ELF-1 (cell line): ENCODE data around the gene HADHA.
"Not testable (repeated sequence)": the region's sequence is repeated elsewhere in the genome, so short reads cannot be mapped to it uniquely, and the experiment has no call there.

Experiments used
- DNase-seq: peaks from one replicate; pipeline ENCODE4 v3.0.0-alpha.2; 2016; ENCODE audit warnings: low read depth, low spot score

Gene HADHA

DNA sequence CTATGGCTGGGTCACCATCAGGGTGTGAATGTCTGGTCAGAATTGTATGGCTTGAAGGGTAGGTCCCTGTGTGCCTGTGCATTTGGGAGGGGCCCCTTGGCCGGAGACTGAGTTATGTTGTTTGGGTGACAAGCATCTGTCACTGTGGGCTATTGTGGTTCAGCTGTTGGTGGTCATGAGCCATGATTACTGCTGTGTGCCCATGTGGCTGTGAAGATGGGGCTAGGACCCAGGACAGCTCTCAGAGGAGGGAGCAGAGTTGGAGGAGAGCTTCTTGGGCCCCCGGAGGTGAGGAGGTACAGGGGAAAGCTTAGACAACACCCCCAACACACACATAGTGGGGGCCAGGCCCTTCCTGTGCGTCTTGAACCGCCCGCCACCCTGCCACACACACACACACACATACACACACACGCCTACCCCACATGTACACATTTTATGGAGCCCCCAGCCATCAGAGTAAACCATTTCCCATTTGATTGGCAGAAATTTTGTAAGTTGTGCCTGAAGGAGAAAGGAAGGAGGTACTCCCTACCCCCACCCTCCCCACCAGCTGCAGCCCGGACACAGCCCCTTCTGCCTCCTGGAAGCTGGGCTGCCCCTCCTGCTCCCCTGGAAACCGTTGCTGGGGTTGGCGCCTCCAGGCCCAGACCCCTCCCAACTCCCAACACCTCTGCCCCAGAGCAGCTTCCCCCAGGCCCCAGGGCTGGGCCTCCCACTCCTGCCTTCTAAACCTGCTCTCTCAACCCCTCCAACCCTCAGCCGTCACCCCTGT, 69.6 kb downstream of the HADHA start:
- DNase-seq, result no peak

DNA sequence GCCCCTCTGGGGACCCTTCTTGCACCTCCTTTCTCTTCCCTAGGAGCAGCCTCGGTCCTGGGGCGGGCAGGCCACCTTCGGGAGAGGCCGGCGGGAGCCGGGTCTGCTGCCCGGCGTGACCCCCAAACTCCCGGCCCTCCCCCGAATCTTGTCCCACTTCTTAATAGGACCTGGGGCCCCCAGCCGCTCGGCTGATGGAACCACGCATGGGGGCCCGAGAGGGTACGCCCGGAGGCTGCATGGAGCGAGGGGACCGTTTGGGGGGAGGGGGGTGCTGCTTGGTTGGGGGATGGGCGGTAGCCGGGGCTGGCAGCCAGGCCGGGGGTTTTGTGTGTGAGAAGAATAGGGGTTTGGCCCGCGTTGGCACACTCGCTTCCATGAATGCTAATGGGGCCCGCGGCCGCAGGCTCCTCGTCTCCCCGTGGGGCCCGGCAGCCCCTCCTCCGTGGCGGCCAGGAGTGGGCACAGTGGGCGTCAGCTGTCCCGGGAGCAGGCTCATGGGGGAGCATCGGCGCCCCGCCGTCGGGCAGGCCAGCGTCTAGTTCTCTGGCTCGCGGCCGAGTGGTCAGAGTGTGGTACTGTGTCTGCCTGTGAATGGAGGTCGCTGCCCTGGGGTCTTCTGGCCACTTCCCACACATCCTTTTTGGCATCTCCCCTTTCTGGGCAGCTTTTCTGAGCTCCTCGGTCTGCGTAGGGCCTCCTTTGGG, 70.5 kb downstream of the HADHA start:
- DNase-seq, result no peak

DNA sequence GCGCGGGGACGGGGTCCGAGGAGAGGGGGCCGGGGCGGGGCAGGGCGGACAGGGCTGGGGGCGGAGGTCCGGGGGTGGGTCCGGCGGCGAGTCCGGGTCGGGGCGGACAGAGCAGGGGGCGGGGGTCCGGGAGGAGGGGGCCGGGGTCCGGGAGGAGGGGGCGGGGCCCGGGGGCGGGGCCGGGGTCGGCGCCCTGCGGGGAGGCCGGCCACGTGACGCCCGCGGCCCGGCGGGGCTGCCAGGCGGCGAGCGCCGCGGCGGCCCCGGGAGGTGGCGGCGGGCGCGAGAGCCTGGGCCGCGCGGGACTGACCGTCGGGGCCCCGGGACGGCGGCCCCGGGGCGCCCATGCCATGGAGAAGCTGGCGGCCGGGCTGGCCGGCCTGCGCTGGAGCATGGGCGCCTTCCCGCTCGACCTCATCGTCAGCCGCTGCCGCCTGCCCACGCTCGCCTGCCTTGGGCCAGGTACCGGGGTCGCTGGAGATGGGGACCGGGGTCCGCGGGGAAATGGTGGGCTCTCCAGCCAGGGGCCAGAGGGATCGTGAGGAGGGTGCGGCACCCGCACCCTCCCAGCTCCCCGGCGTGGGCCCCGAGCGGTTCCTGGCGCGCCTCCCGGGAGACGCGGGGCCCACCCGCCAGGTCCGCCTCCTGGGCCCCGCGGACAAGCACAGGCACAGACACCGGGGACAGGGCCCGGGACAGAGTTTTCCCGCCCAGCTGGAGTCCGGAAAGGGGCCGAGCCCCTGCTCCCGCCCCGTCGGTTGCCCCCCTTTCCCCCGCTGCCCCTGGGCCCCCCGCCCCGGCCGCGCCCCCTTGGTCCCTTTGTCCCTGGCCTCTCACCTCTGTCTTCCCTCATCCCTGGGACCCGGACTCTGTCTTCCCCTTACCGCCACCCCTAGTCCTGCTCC, 71.3 kb downstream of the HADHA start, which contains the start of gene GAREM2:
GAREM2 (plus strand) TSS at position 218 of the 905 bp plus-strand sequence; CDS start at position 351, 133 bp downstream.
- no peak for DNase-seq

DNA sequence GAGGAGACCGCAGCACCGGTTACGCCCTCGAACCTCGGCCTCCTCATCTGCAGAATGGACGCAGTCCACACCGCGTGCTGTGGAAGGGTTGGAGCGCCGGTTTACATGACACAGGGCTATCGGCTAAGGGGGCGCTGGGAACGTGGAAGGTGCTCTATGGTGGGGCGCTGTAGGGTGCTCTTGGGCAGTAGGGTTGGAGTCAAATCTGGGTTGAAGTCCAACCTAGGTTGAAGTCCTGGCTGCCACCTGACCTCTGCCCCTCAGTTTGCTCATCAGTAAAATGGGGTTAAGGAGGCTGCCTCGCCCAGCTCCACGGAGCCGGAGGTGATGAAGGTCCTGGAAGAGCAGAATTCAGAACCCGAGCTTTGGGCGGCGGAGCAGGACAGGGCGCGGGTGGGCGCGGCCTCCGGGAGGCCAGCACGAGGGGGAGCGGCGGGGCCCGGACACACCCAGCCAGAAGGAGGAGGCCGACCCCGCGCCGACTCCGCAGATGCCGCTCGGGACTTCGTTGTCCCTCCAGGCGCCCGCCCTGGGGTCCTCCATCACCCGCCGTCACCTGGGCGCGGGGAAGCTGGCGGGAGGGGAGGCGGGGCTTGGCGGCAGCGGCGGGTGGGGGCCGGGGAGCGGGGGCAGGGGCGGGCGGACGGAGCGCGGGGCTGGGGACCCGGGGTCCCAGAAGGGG, 72.1 kb downstream of the HADHA start:
- DNase-seq, result peak; percentile 55

DNA sequence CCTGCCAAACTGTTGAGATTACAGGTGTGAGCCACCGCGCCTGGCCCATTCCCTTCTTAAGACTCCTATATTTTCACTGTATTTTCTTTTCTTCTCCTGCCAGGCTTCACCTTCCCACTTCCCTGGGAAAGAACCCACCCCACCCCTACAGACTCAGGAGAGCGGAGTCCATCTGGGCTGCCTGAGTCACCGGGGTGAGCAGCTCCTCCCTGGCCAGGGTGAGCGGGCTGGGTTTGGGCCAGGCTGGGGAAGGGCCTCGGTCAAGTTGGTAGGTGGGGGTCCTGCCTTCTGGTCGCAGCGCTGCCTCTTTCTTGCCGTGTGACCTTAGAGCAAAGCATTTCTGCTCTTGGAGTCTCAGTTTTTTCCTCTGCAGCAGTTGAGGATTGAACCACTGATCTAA, 73.6 kb downstream of the HADHA start:
- no peak for DNase-seq

DNA sequence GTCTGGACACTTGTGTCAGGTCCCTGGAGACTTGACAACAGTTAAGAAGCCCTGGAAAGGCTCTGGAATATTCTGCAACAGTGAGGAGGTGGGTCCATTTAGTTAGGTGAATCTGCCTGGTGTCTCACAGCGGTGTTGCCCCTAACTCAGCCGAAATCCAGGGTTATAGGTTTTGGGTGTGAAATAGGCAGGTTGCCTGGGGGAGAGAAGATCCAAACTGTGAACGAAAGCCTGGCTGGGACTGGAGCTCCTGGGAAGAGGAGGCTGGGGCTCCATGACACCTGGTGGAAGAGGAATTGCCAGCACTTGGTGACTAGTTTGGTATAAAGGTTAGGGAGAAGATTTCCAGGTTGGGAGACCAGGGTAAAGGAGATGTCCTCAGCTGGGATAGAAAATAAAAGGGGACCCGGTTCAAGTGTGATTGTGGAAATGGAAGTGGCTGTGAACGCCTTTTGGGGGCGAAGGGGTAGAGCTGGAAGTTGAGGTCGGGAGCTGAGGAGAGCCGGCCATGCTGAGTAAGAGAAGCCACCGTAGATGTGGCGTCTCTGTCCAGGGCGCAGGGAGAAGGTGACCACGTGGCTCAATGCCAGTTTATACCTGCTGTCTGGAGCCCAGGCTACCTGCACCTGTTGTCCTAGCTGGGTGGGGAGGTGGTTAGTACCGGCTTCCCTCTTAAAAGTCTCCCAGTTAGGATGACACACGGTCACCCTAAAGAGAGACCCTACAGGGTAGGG, 74.6 kb downstream of the HADHA start:
- DNase-seq, result no peak

DNA sequence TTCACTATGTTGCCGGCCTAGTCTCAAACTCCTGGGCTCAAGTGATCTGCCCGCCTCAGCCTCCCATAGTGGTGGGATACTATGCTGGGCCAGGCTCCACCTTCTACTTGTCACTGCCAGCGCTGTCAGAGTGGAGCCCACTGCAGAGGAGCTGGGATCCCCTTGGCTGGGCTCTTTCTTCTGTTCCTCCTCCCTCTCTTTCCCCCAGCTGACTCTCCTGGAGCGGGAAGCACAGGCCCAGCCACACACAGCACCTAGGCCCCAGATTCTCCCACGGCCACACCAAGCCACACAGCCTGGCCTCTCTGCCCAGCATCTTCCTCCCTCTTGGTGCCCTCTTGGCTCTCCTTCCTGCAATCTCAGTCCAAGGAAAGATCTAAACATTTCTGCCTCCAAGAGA, 75.2 kb downstream of the HADHA start:
- no peak for DNase-seq

DNA sequence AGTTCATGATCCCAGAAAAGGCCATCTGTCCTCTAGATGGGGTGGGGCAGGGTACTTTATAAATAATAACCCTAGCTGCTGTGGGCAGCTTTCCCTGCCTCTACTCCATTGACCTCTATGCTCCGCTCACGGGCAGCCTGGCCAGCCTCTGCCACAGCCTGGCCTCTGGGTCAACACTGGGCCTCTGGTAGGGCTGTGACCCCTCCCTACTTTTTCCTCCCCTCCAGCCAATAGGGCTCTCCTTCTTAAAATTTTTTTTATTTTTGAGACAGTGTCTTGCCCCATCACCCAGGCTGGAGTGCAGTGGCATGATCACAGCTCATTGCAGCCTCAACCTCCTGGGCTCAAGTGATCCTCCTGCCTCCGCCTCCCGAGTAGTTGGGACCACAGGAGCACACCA, 75.6 kb downstream of the HADHA start:
- no peak for DNase-seq

DNA sequence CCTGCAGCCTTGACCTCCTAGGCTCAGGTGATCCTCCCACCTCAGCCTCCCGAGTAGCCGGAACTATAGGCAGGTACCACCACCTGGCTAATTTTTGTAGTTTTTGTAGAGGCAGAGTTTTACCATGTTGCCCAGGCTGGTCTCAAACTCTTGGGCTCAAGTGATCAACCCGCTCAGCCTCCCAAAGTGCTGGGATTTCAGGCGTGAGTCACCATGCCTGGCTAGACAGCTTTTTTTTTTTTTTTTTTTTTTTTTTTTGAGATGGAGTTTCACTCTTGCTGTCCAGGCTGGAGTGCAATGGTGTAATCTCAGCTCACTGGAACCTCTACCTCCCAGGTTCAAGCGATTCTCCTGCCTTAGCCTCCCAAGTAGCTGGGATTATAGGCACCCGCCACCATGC, 77.9 kb downstream of the HADHA start:
- DNase-seq, result not testable (repeated sequence)

DNA sequence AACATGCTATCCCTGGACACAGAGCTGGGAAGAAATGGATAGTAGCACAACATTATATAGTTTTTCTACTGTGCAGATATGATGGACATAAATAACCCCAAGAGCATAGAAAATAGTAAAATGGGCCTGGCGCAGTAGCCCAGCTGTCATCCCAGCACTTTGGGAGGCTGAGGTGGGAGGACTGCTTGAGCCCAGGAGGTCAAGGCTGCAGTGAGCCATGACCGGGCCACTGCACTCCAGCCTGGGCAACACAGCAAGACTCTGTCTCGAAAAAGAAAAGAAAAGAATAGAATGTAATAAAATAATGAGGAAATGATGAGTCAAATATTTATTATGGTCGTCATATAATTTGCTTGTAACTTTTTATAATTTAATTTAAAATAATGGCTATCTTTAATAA, 79.0 kb downstream of the HADHA start:
- DNase-seq, result no peak

DNA sequence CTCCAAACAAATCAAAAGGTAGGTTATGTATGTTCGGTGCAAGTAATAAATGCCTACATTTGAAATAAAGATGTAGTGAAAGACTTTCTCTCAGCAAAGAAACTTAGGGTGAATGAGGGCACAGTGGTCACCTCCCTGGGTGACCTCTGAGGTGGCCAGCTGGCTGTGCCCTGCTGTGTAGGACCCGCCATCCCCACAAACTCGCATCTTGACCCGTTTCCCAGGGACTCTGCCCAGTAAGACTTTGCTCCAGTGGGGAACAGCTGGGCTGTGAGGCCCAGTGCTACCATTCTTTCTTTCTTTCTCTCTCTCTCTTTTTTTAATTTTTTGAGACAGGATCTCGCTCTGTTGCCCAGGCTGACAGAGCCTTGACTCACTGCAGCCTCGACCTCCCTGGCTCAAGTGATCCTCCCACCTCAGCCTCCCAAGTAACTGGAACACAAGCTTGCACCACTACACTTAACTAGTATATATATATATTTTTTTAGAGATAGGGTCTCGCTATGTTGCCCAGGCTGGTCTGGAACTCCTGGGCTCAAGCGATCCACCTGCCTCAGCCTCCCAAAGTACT, 79.7 kb downstream of the HADHA start:
- DNase-seq, result no peak

DNA sequence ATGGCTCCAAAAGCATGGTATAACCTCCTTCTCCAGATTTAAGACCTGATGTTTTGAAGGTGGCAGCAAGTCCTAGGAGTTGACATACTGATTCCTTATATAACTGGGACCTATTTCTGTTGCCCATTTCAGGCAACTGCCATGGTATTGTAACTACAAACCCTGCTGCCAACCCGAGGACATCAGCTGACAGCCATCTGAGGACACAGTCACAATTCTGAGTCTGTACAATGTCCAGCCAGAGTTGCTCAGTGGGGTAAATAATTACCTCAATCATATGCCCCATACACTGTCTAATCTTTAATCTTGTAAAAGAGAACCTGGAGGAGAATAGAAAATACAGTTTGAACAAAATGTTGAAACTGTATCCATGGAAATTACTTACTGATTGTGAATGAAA, 80.2 kb downstream of the HADHA start:
- no peak for DNase-seq

DNA sequence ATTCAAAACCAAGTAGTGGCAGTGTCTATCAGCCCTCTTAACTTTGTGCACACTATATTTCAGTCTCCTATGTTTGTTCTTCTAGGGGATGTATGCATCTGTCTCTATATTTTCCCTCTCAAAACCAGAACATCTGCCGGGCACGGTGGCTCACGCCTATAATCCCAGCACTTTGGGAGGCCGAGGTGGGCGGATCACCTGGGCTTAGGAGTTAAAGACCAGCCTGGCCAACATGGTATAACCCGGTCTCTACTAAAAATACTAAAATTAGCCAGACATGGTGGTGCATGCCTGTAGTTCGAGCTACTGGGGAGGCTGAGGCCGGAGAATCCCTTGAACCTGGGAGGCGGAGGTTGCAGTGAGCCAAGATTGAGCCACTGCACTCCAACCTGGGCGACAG, 81.5 kb downstream of the HADHA start:
- no peak for DNase-seq

DNA sequence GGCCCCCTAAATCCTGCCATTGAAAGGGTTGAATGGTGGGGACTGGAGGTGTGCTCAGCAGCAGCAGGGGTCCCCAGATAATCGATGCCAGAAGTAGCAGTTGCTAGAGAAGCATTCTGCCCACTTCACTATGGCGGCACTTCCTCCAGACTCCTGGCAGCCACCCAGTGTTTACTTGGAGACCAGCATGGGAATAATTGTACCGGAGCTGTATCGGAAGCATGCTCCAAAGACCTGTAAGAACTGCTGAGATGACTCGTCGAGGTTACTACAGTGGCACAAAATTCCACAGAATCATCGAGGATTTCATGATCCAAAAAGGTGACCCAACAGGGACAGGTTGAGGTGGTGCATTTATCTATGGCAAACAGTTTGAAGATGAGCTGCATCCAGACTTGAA, 82.5 kb downstream of the HADHA start:
- DNase-seq, result no peak

DNA sequence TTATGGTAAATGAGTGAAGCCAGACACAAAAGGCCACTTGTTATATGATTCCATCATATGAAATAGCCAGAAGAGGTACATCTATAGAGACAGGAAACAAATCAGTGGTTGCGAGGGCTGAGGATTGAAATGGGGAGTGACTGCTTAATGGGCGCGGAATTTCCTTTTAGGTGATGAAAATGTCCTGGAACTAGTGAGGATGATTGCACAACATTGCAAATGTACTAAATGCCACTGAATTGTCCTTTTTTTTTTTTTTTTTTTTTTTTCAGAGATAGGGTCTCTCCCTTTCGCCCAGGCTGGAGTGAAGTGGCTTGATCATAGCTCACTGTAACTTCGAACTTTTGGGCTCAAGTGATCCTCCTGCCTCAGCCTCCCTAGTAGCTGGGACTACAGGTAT, 86.9 kb downstream of the HADHA start:
- DNase-seq, result no peak

DNA sequence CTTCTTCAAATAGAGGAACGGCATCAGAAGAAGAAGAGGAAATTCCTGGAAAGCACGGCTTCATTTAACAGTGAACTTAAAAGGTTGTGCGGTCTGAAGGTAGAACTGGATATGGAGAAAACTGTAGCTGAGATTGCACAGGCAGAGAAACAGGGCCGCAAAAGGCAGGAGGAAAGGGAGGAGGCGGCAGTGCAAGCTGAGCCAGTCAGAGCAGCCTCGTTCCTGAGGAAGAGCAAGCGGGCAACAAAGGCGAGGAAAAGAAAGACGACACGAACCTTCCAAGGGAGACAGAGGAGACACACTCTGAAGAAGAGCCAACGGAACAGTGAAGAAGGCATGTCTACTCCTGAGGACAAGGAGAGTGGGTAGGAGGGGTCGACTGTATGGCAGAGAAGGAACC, 94.2 kb downstream of the HADHA start:
- DNase-seq, result no peak

DNA sequence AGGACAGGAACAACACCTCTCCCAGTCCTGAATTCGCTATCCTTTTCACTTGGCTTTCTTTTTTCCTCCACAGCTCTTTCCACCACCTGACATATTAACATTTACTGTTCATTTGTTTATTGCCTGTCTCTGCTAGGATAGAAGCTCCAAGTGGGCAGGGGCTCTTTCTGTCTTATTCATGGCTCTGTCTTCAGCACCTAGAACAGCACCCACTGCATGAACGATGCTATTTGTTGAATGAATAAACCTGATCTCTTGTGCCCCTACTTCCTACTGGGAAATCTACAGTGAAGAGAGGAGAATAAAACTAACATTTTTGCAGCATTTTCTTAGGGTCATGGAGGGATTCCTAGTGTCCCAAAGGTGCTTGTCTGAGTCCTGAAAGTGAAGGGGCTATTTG, 95.9 kb downstream of the HADHA start:
- no peak for DNase-seq

DNA sequence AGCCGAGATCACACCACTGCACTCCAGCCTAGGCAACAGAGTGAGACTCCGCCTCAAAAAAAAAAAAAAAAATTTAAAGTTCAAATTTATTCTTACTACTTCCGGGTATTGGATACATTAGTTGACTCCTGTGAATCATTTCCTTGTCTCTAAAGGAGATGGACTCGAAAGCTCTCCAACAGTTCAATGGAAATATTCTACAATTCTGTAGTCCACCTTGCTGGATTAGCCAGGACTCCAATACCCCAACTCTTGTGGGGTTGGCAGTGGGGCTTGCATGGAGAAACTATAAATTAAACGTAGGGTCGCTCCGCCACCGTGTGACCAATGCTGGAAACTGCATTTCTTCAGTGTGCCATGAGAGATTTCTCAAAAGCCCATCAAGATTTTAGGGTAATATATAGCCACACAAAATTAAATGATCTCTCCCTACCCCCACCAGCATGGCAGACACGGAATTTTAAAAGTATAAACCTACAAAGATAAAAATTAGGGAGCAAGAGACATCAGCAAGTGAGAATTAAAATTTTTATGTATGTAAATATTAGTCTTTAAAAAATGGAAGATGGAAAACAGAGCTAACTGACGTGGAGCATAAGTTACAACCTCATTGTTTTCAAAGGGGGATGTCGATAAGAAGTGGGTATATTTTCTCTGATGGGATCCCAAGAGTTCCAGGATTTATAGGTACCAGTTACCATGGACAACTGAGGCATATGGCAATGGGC, 99.3 kb downstream of the HADHA start:
- DNase-seq, result peak; percentile 73

DNA sequence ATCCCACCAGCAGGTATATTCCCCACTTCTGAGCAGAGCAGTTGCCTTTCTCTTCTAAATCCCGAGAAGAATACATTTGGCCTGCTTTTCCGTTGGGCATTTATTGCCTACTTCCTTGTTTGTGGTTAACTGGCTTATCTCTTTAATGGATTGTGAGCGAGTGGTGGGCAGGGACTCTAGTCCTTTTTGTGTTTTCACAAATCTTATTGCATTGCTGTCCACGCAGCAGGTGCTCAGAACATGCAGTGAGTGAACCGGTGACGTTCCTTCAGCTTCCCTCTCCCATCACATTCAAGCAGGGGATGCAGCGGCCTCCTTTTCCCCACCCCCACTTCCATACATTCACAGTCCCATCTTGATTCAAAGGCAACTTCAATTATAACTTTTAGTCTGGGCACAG, 100.4 kb downstream of the HADHA start:
- no peak for DNase-seq
